Spleen (tissue), 11 donors: ENCODE results near the gene MOSPD3. TPM values are rescaled to one million over a fixed set of nuclear protein-coding genes. Genes with fewer than 3 reads are reported as not detected.

Experiments
- DNase-seq: peaks from one replicate; pipeline ENCODE4 v3.0.0-alpha.2; 2020
- H3K27ac ChIP-seq, 8 donors: fragments of 200-600 bp; sonication (generic) in 7 of 8; 1 replicate in 4 of 8; 2 replicates in 4 of 8; pipeline versions ENCODE4 v1.5.0 to v1.8.0; 2016 to 2021; ENCODE audit warnings: inconsistent platforms in 4 of 8, mild to moderate bottlenecking in 4 of 8, moderate library complexity in 1 of 8
- H3K27me3 ChIP-seq, 7 donors: fragments of 200-600 bp; sonication (generic) in 6 of 7; replicated peaks in 1 of 7; 1 replicate in 4 of 7; 2 replicates in 3 of 7; pipeline versions ENCODE4 v1.5.0 to v1.8.0; 2016 to 2021; ENCODE audit warnings: inconsistent platforms in 3 of 7, mild to moderate bottlenecking in 1 of 7
- H3K36me3 ChIP-seq, 6 donors: fragments of 200-600 bp; sonication (generic) in 5 of 6; 1 replicate in 4 of 6; 2 replicates in 2 of 6; pipeline versions ENCODE4 v1.5.0 to v1.8.0; 2016 to 2021; ENCODE audit warnings: inconsistent platforms in 2 of 6
- H3K4me1 ChIP-seq, 6 donors: fragments of 200-600 bp; sonication (generic) in 5 of 6; 1 replicate in 3 of 6; 2 replicates in 3 of 6; pipeline versions ENCODE4 v1.5.0 to v1.8.0; 2016 to 2021; ENCODE audit warnings: inconsistent platforms in 3 of 6
- H3K4me3 ChIP-seq, 8 donors: fragments of 200-600 bp; sonication (generic) in 7 of 8; 1 replicate in 4 of 8; 2 replicates in 4 of 8; pipeline versions ENCODE4 v1.5.0 to v1.8.0; 2016 to 2021; ENCODE audit warnings: inconsistent platforms in 4 of 8, mild to moderate bottlenecking in 4 of 8, moderate library complexity in 2 of 8
- H3K9me3 ChIP-seq, 8 donors: fragments of 200-600 bp; sonication (generic) in 7 of 8; 1 replicate in 4 of 8; 2 replicates in 4 of 8; pipeline versions ENCODE4 v1.5.0 to v1.8.0; 2016 to 2021; ENCODE audit warnings: inconsistent platforms in 4 of 8
- POLR2A ChIP-seq, 3 donors: fragments of 450-650 bp; IDR thresholded peaks; one replicate each; pipeline ENCODE4 v1.5.1; 2017; ENCODE audit warnings: antibody characterized with exemption in 3 of 3, mild to moderate bottlenecking in 1 of 3
- POLR2AphosphoS5 ChIP-seq, 3 donors: sonication (generic); formaldehyde crosslinking; IDR thresholded peaks; one replicate each; pipeline ENCODE4 v1.5.1; 2017; ENCODE audit warnings: antibody characterized with exemption in 3 of 3
- WGBS, 5 donors: extraction: QIAGEN DNeasy Blood & Tissue Kit in 3 of 5; methylation state at CpG; one replicate each; pipeline versions ENCODE4 v1.1.5 to v1.1.7; 2013 to 2018; 5-methylcytosine and 5-hydroxymethylcytosine counted together
- intact Hi-C: fragments of 100-400 bp; cut with DNase I; formaldehyde crosslinking; loops from one replicate; pipeline ENCODE4 v1.15.0; 2023; ENCODE audit warnings: low total_unique reads
- polyA plus RNA-seq, 3 donors: library from polyadenylated mRNA; stranded (reverse); fragments of 200-250 nt; gene quantifications; one replicate each; pipeline ENCODE4 v1.2.1, GENCODE V29; 2013
- total RNA-seq, 7 donors: library from RNA; depleted of rRNA in 3 of 7; stranded (reverse); fragments of >200 nt in 3 of 7; fragmentation: NEBNext Ultra II Directional in 4 of 7; extraction: Animal tissue kit (Norgen Biotek cat#: 25700) in 4 of 7; gene quantifications; one replicate each; pipeline versions ENCODE4 v1.1.0 to v1.2.1, GENCODE V29; 2016 to 2021
- TF ChIP-seq, protein P1 (sequence below), 11 experiments: fragments of 200-600 bp in 7 of 11; fragments of 450-650 bp in 4 of 11; sonication (generic) in 4 of 11; IDR thresholded peaks in 8 of 11; conservative IDR thresholded peaks in 3 of 11; 1 replicate in 7 of 11; 2 replicates in 4 of 11; pipeline versions ENCODE4 v1.4.0 to v1.8.0; 2016 to 2021; ENCODE audit warnings: antibody characterized with exemption in 11 of 11, inconsistent platforms in 4 of 11, mild to moderate bottlenecking in 1 of 11
- donor health status: healthy with polysubstance abuse.
- donor health status: DM: no; HTN: no; CAD: no; lungs with moderate emphysema.
- donor health status: DM: no; HTN: no; CAD: no.
- donor health status: Bipolar disorder and iron deficiency.
- donor health status: healthy.
- donor health status: DM: no; HTN: no; CAD: no.
- donor health status: DM: yes; HTN: yes; CAD: no.

Gene MOSPD3
- total and polyA plus RNA-seq, 10 donors = 11.2 to 20.4 (median 15.1) TPM

DNA sequence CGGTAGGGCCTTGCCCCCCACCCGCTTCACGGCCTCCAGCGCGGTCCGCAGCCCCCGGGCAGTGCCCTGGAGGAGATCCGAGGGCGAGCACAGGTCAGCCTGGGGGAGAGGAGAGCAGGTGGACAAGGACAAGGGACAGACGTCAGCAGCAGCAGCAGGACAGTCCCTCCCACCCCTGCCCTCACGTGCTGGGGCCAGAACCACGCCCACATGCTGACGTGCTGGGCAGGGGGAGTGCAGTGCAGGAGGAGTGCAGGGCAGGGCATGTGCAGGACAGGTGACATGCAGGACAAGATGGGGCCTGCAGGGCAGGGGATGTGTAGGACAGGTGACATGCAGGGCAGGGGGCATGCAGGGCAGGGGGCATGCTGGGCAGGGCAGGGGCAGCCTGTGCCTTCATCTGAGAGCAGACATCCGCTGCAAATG lies 37.1 kb upstream of the MOSPD3 start:
- peak; percentile 49 to 71 (median 55) for TF ChIP-seq POLR2AphosphoS5 (IDR thresholded peaks at IDR 0.05)
- TF ChIP-seq, protein P1, sequence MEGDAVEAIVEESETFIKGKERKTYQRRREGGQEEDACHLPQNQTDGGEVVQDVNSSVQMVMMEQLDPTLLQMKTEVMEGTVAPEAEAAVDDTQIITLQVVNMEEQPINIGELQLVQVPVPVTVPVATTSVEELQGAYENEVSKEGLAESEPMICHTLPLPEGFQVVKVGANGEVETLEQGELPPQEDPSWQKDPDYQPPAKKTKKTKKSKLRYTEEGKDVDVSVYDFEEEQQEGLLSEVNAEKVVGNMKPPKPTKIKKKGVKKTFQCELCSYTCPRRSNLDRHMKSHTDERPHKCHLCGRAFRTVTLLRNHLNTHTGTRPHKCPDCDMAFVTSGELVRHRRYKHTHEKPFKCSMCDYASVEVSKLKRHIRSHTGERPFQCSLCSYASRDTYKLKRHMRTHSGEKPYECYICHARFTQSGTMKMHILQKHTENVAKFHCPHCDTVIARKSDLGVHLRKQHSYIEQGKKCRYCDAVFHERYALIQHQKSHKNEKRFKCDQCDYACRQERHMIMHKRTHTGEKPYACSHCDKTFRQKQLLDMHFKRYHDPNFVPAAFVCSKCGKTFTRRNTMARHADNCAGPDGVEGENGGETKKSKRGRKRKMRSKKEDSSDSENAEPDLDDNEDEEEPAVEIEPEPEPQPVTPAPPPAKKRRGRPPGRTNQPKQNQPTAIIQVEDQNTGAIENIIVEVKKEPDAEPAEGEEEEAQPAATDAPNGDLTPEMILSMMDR (IDR thresholded peaks at IDR 0.05 in 8 of 11, conservative IDR thresholded peaks at IDR 0.05 in 3 of 11) = no peak
- no peak for DNase-seq
- 76 to 86% (median 84%) methylated on average over 6 to 14 of the region's 14 CpGs for WGBS, 5 donors

DNA sequence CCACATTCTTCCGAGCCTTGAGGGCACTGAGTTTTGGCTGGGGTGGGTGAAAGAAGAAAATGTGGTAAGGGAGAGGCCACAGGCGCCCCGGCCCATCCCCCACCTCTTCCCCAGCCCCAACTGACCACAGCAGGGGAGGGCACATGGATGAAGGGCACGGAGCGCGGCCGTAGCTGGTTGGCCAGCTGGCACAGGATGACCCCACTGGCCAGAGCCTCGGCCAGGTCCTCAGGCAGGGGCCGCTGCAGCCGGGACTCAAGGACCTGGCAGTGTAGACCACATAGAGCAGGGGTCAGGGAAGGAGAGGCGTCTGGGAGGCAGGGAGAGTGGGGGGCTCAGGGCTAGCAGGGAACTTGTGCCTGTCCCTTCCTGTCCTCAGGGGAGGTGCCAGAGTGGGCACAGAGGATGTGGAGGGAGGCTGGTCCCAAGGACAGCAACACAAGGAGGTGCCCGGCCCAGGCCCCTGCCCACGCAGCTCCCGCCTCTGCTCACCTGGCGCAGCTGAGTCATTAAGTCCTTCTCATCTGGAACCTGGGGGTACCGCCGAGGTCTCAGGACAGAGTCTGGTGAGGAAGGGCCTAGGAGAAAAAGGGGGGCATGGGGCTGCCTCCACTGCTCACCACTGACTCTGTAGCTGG lies 36.5 kb upstream of the MOSPD3 start:
- Histone ChIP-seq H3K9me3 (no peaks in the 10 kb centered on the region), H3K27me3 (peaks cover 0 to 3% (median 0%) of the 10 kb centered on the region in 7 donors), H3K4me1 (peaks cover 0 to 29% (median 7%) of the 10 kb centered on the region in 6 donors), H3K4me3 (no peak overlapping the region), H3K27ac (no peak overlapping the region), H3K36me3 (peaks cover 8 to 93% (median 80%) of the 10 kb centered on the region in 6 donors)
- DNase-seq = peak; percentile 76
- no peak for TF ChIP-seq POLR2A (IDR thresholded peaks at IDR 0.05)
- TF ChIP-seq POLR2AphosphoS5 (IDR thresholded peaks at IDR 0.05) = peak in 1 of 3 donors; percentile 15
- intact Hi-C loops = no loop called here
- 86 to 93% (median 91%) methylated on average over 16 to 17 of the region's 17 CpGs for WGBS, 5 donors

More for the DNA sequence above, 37.1 kb upstream of the MOSPD3 start:
- Histone ChIP-seq H3K27me3 (peaks cover 0 to 9% (median 0%) of the 10 kb centered on the region in 7 donors), H3K4me3 (no peak overlapping the region), H3K36me3 (peaks cover 8 to 87% (median 78%) of the 10 kb centered on the region in 6 donors), H3K4me1 (peaks cover 2 to 31% (median 12%) of the 10 kb centered on the region in 6 donors), H3K9me3 (no peaks in the 10 kb centered on the region), H3K27ac (no peak overlapping the region)
- intact Hi-C loops = no loop called here

DNA sequence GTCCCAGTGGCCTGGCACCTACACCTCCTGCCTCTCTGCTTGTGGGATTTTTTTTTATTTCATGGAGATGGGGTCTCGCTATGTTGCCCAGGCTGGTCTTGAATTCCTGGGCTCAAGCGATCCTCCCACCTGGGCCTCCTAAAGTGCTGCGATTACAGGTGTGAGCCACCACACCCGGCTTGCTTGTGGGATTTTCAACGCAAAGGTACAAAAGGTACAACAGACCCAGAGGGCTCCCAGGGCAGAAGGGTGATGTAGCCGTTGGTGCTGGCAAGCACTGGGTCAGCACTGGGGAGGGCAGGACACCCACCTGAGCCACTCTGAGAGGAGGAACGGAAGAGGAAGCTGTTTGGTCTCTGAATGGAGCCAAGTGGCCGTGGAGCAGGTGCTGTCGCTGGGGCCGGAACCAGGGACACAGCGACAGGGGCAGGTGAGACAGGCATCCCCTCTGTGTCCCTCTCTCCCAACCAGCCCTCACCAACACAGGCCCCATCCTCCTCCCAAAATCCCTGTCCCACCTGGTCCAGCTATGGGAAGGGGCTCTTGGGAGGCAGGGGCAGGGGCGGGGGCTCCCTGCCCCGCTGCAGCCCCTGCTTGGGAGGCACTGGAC lies 35.9 kb upstream of the MOSPD3 start:
- H3K36me3 ChIP-seq = peaks cover 13 to 100% (median 86%) of the 10 kb centered on the region in 6 donors
- no peak overlapping the region for H3K27ac ChIP-seq
- TF ChIP-seq POLR2A (IDR thresholded peaks at IDR 0.05) (no peak), POLR2AphosphoS5 (IDR thresholded peaks at IDR 0.05) (no peak)
- TF ChIP-seq, protein P1 (IDR thresholded peaks at IDR 0.05 in 8 of 11, conservative IDR thresholded peaks at IDR 0.05 in 3 of 11) = no peak
- H3K27me3 ChIP-seq = no peaks in the 10 kb centered on the region
- DNase-seq = no peak
- 94 to 97% (median 95%) methylated on average over 13 of the region's 13 CpGs for WGBS, 5 donors
- peaks cover 0 to 29% (median 8%) of the 10 kb centered on the region in 6 donors for H3K4me1 ChIP-seq
- H3K4me3 ChIP-seq = no peak overlapping the region
- intact Hi-C loops = no loop called here
- no peaks in the 10 kb centered on the region for H3K9me3 ChIP-seq

DNA sequence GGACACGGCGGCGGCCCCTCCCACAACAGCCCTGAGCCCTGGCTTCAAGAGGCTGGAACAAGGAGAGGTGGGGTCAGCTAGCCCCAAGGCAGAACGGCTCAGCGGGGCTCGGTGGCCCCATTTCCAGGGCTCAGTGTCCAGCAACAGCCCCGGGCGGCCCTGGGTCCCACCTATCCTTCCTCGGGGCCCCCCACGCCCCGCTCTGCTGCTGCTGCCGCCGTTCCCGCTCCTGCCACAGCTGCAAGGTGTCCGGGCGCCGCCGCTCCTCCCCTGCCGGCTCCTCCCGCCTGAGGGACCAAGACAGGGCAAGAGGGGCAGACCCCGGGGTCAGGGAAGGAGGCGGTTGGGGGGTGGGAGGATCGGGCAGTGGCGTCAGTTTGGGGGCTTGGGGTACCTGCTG lies 35.2 kb upstream of the MOSPD3 start:
- peaks cover 2 to 29% (median 11%) of the 10 kb centered on the region in 6 donors for H3K4me1 ChIP-seq
- no peak for DNase-seq
- intact Hi-C loops = no loop called here
- WGBS, 5 donors = 91 to 96% (median 94%) methylated on average over 20 to 24 of the region's 24 CpGs
- H3K36me3 ChIP-seq = peaks cover 19 to 100% (median 92%) of the 10 kb centered on the region in 6 donors
- peak in 1 of 3 donors; percentile 52 for TF ChIP-seq POLR2AphosphoS5 (IDR thresholded peaks at IDR 0.05)
- TF ChIP-seq POLR2A (IDR thresholded peaks at IDR 0.05) = no peak
- H3K27me3 ChIP-seq = no peaks in the 10 kb centered on the region
- H3K4me3 ChIP-seq = no peak overlapping the region
- H3K27ac ChIP-seq = no peak overlapping the region
- no peaks in the 10 kb centered on the region for H3K9me3 ChIP-seq

DNA sequence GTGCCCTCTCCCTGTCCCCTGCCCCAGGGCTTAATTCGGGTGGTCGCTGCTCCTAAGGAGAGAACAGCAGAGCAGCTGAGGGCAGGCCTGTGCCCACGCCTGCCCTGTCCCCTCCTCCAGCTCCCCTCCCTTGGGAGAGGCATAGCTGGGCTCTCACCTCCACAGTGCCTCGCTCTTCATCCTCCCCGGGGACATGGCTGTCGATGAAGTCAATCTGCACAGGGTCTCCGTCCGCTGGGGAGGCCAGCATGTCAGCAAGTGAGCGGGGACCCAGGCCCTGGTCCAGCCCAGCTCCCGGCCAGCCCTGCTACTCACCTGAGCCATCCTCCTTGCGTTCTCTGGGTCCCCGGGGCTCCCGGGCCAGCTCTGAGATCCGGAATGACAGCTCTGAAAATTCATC lies 34.8 kb upstream of the MOSPD3 start:
- DNase-seq = peak; percentile 76
- H3K4me3 ChIP-seq = no peak overlapping the region
- 90 to 98% (median 94%) methylated on average over 9 to 14 of the region's 14 CpGs for WGBS, 5 donors
- intact Hi-C loops = no loop called here
- H3K36me3 ChIP-seq = peaks cover 20 to 100% (median 93%) of the 10 kb centered on the region in 6 donors
- H3K27ac ChIP-seq = no peak overlapping the region
- TF ChIP-seq, protein P1 (IDR thresholded peaks at IDR 0.05 in 8 of 11, conservative IDR thresholded peaks at IDR 0.05 in 3 of 11) = no peak
- TF ChIP-seq POLR2AphosphoS5 (IDR thresholded peaks at IDR 0.05) = peak in 1 of 3 donors; percentile 20
- H3K4me1 ChIP-seq = peaks cover 6 to 29% (median 15%) of the 10 kb centered on the region in 6 donors
- H3K9me3 ChIP-seq = no peaks in the 10 kb centered on the region
- H3K27me3 ChIP-seq = no peaks in the 10 kb centered on the region
